Small intestine (tissue), 7 donors: ENCODE measurements around the gene WNT9B. TPM values are rescaled to one million over a fixed set of nuclear protein-coding genes. Genes with fewer than 3 reads are reported as not detected.

Source experiments
- DNase-seq, 2 donors: peaks; one replicate each; pipeline versions ENCODE4 v3.0.0 to v3.0.0-alpha.2; 2013
- FAIRE-seq: peaks from 2 replicates; lab custom pipeline; 2012; peaks lifted over from hg19 to GRCh38; lab: Jason Lieb, UNC
- H3K27ac ChIP-seq, 3 donors: one replicate each; pipeline ENCODE4 v1.5.1; 2013; ENCODE audit warnings: low read length in 2 of 3, mild to moderate bottlenecking in 2 of 3, control low read depth in 1 of 3, inconsistent platforms in 1 of 3, low read depth in 1 of 3, moderate library complexity in 1 of 3
- H3K27me3 ChIP-seq, 3 donors: one replicate each; pipeline ENCODE4 v1.6.1; 2013; ENCODE audit warnings: low read length in 3 of 3, inconsistent platforms in 1 of 3; ENCODE audit not compliant: control insufficient read depth in 3 of 3, insufficient read depth in 3 of 3
- H3K36me3 ChIP-seq, 3 donors: one replicate each; pipeline ENCODE4 v1.6.1; 2013; ENCODE audit warnings: low read length in 3 of 3, inconsistent platforms in 1 of 3, low read depth in 1 of 3, mild to moderate bottlenecking in 1 of 3, moderate library complexity in 1 of 3; ENCODE audit not compliant: control insufficient read depth in 3 of 3, insufficient read depth in 2 of 3
- H3K4me1 ChIP-seq, 3 donors: one replicate each; pipeline ENCODE4 v1.6.1; 2013; ENCODE audit warnings: low read length in 2 of 3, inconsistent platforms in 1 of 3, low read depth in 1 of 3, mild to moderate bottlenecking in 1 of 3, moderate library complexity in 1 of 3; ENCODE audit not compliant: control insufficient read depth in 3 of 3, insufficient read depth in 2 of 3
- H3K4me3 ChIP-seq, 3 donors: one replicate each; pipeline ENCODE4 v1.5.1; 2013; ENCODE audit warnings: low read length in 3 of 3, control low read depth in 1 of 3, inconsistent platforms in 1 of 3, low read depth in 1 of 3, mild to moderate bottlenecking in 1 of 3, moderate library complexity in 1 of 3
- H3K9me3 ChIP-seq, 2 donors: one replicate each; pipeline ENCODE4 v1.6.1; 2013; ENCODE audit warnings: low read depth in 1 of 2, low read length in 1 of 2; ENCODE audit not compliant: control insufficient read depth in 2 of 2, insufficient read depth in 1 of 2
- WGBS, 3 donors: extraction: QIAGEN DNeasy Blood & Tissue Kit; methylation state at CpG; one replicate each; pipeline ENCODE4 v1.1.7; 2013; 5-methylcytosine and 5-hydroxymethylcytosine counted together
- polyA plus RNA-seq, 4 donors: library from polyadenylated mRNA; stranded (reverse) in 3 of 4; unstranded in 1 of 4; fragments of 200-250 nt in 3 of 4; fragments of 120-200 nt in 1 of 4; gene quantifications; one replicate each; pipeline versions ENCODE4 v1.2.1 to v1.2.3, GENCODE V29; 2013
- donor health status: healthy with polysubstance abuse.
- donor health status: control.
- donor health status: control.
- donor health status: Bipolar disorder and iron deficiency.
- donor health status: healthy.

WNT9B gene
- polyA plus RNA-seq, 4 donors = 0.01 to 0.63 (median 0.38) TPM

- WGBS, 3 donors = 1 to 3% (median 2%) methylated on average over 68 to 72 of the region's 72 CpGs
- FAIRE-seq = no peak
- peak in 1 of 2 donors; percentile 23 for DNase-seq
Measured at GRCh38 chr17:46818929-46819859, 32.2 kb upstream of the WNT9B start.

GRCh38 chr17:46819906-46820351, 31.5 kb upstream of the WNT9B start:
- Histone ChIP-seq H3K27ac (no peak overlapping the region), H3K36me3 (no peaks in the 10 kb centered on the region), H3K4me3 (no peak overlapping the region), H3K27me3 (peaks cover 11 to 91% (median 56%) of the 10 kb centered on the region in 3 donors), H3K4me1 (peaks cover 0 to 26% (median 13%) of the 10 kb centered on the region in 3 donors), H3K9me3 (peaks cover 0 to 4% of the 10 kb centered on the region in 2 donors)
- no peak for FAIRE-seq
- peak in 1 of 2 donors; percentile 18 for DNase-seq
- 8 to 18% (median 15%) methylated on average over 24 of the region's 24 CpGs for WGBS, 3 donors

More at GRCh38 chr17:46818929-46819859, 32.2 kb upstream of the WNT9B start:
- peak overlapping the region in 2 of 3 donors; percentile 13 to 43 for H3K4me3 ChIP-seq
- no peak overlapping the region for H3K27ac ChIP-seq
- peaks cover 0 to 26% (median 13%) of the 10 kb centered on the region in 3 donors for H3K4me1 ChIP-seq
- peaks cover 11 to 94% (median 59%) of the 10 kb centered on the region in 3 donors for H3K27me3 ChIP-seq
- peaks cover 0 to 4% of the 10 kb centered on the region in 2 donors for H3K9me3 ChIP-seq
- no peaks in the 10 kb centered on the region for H3K36me3 ChIP-seq

DNA sequence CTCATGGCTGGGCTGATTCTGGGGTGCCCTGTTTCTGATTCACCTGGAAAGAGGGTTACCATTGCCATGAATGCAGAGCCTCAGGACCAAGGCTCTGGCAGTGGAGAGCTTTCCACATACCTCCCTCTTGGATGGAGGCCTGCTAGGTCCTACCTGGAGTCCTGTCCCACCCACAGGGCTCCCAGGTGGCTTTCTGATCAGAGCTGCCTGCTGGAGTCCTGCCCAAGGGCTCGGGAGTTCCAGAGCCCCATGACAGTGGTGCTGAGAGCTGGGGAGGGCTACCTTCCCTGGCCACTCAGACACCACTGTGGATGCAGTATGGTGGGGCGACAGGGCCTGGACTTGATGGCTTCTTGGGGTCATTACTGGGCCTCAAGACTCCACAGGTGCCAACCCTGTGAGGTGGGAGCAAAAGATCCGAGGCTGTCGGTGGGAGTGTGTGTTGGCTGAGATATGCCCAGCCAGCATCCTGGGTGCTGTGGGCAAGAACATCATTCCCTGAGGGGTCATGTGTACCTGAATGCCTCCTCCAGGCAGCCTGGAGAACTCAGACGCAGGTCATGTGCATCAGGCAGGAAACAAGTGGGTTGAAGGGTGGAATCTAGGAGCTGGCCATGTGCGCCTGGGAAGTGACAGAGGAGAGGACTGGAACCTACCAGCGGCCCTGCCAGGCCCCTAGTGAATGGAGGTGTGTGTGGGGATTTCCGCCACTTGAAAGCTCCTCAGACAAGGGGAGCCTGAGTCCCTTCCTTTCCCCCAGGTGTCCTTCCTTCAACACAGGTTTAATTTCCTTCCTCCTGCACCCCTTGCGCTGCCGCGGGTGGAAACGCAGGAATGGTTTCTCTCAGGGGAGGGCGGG, 30.6 kb upstream of the WNT9B start:
- Histone ChIP-seq H3K9me3 (peaks cover 0 to 4% of the 10 kb centered on the region in 2 donors), H3K27me3 (peaks cover 11 to 83% (median 47%) of the 10 kb centered on the region in 3 donors)

GRCh38 chr17:46821482-46822387, 29.6 kb upstream of the WNT9B start:
- no peak overlapping the region for H3K27ac ChIP-seq
- H3K4me1 ChIP-seq = peaks cover 0 to 26% (median 13%) of the 10 kb centered on the region in 3 donors
- H3K9me3 ChIP-seq = peaks cover 0 to 4% of the 10 kb centered on the region in 2 donors
- FAIRE-seq (no peak), DNase-seq (no peak)
- no peak overlapping the region for H3K4me3 ChIP-seq
- H3K36me3 ChIP-seq = no peaks in the 10 kb centered on the region
- peaks cover 11 to 73% (median 39%) of the 10 kb centered on the region in 3 donors for H3K27me3 ChIP-seq
- WGBS, 3 donors = 19 to 38% (median 34%) methylated on average over 30 to 31 of the region's 31 CpGs

More for the DNA sequence above, 30.6 kb upstream of the WNT9B start:
- H3K4me1 ChIP-seq = peaks cover 0 to 26% (median 13%) of the 10 kb centered on the region in 3 donors
- H3K4me3 ChIP-seq = no peak overlapping the region
- DNase-seq (no peak), FAIRE-seq (no peak)
- H3K36me3 ChIP-seq = no peaks in the 10 kb centered on the region
- WGBS, 3 donors = 42 to 56% (median 55%) methylated on average over 13 of the region's 13 CpGs
- H3K27ac ChIP-seq = no peak overlapping the region

GRCh38 chr17:46822388-46822921, 28.9 kb upstream of the WNT9B start:
- H3K9me3 ChIP-seq = peaks cover 0 to 4% of the 10 kb centered on the region in 2 donors
- H3K4me1 ChIP-seq = peaks cover 0 to 24% (median 13%) of the 10 kb centered on the region in 3 donors
- DNase-seq (no peak), FAIRE-seq (no peak)
- no peak overlapping the region for H3K4me3 ChIP-seq
- H3K27me3 ChIP-seq = peaks cover 11 to 66% (median 32%) of the 10 kb centered on the region in 3 donors
- H3K27ac ChIP-seq = no peak overlapping the region
- WGBS, 3 donors = 12 to 23% (median 14%) methylated on average over 35 of the region's 35 CpGs
- no peaks in the 10 kb centered on the region for H3K36me3 ChIP-seq

GRCh38 chr17:46823657-46824056, 27.7 kb upstream of the WNT9B start:
- Histone ChIP-seq H3K4me1 (peaks cover 0 to 15% (median 9%) of the 10 kb centered on the region in 3 donors), H3K27me3 (peaks cover 11 to 56% (median 27%) of the 10 kb centered on the region in 3 donors), H3K4me3 (no peak overlapping the region), H3K36me3 (no peaks in the 10 kb centered on the region), H3K9me3 (peaks cover 0 to 4% of the 10 kb centered on the region in 2 donors), H3K27ac (no peak overlapping the region)
- DNase-seq (no peak), FAIRE-seq (no peak)
- 69 to 76% (median 75%) methylated on average over 8 of the region's 8 CpGs for WGBS, 3 donors

DNA sequence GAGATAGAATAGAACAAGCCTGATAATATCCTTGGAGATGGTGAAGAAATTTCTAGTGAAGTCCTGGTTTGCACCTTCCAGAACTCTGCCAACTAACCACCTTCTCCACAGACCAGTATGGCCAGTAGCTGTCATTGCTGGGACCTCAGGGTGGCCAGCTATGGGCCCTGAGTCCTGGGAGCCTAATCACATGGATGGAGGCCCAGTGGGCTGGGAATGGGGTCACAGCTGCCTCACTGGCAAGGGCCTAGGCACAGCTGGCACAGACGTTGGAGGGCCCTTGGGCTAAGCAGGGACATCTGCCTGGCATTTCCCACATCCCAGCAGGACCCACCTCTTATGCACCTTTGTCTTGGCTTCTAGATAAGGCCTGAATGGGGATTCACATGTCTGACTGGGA, 25.3 kb upstream of the WNT9B start:
- H3K27me3 ChIP-seq = peaks cover 4 to 32% (median 8%) of the 10 kb centered on the region in 3 donors
- peaks cover 0 to 4% of the 10 kb centered on the region in 2 donors for H3K9me3 ChIP-seq
- no peaks in the 10 kb centered on the region for H3K36me3 ChIP-seq
- no peak for DNase-seq
- no peaks in the 10 kb centered on the region for H3K4me1 ChIP-seq
- H3K27ac ChIP-seq = no peak overlapping the region
- no peak for FAIRE-seq
- 53 to 69% (median 54%) methylated on average over 1 of the region's 1 CpG for WGBS, 3 donors
- no peak overlapping the region for H3K4me3 ChIP-seq
